Kidney glomerular epithelial cell (primary cell): ENCODE measurements around the gene HYAL4.
"Not testable (repeated sequence)": the region's sequence is repeated elsewhere in the genome, so short reads cannot be mapped to it uniquely, and the experiment has no call there.

Experiments used
- DNase-seq: peaks from one replicate; lab custom pipeline; 2025; lab: John Stamatoyannopoulos, UW

The HYAL4 gene, protein sequence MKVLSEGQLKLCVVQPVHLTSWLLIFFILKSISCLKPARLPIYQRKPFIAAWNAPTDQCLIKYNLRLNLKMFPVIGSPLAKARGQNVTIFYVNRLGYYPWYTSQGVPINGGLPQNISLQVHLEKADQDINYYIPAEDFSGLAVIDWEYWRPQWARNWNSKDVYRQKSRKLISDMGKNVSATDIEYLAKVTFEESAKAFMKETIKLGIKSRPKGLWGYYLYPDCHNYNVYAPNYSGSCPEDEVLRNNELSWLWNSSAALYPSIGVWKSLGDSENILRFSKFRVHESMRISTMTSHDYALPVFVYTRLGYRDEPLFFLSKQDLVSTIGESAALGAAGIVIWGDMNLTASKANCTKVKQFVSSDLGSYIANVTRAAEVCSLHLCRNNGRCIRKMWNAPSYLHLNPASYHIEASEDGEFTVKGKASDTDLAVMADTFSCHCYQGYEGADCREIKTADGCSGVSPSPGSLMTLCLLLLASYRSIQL

DNA sequence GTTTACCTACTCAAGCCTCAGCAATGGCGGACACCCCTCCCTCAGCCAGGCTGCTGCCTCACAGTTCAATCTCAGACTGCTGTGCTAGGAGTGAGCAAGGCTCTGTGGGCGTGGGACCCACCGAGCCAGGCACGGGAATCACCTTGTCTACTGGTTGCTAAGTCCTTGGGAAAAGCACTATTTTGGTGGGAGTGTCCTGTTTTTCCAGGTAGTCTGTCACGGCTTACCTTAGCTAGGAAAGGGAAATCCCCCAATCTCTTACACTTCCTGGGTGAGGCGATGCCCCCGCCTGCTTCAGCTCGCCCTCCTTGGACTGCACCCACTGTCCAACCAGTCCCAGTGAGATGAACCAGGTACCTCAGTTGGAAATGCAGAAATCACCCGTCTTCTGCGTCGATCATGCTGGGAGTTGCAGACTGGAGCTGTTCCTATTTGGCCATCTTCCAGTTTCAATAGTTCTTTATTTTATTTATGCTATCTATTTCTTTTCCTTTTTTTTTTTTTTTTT, at the start of gene HYAL4:
HYAL4 (plus strand) TSS at position 458 of the 508 bp plus-strand sequence. CDS start 23,105 bp downstream, outside the sequence.
- DNase-seq, result no peak

- no peak for DNase-seq
These were observed 49.1 kb upstream of the HYAL4 start for GRCh38 chr7:123795917-123796316.

- no peak for DNase-seq
These were observed 48.4 kb upstream of the HYAL4 start for GRCh38 chr7:123796568-123796967.

DNA sequence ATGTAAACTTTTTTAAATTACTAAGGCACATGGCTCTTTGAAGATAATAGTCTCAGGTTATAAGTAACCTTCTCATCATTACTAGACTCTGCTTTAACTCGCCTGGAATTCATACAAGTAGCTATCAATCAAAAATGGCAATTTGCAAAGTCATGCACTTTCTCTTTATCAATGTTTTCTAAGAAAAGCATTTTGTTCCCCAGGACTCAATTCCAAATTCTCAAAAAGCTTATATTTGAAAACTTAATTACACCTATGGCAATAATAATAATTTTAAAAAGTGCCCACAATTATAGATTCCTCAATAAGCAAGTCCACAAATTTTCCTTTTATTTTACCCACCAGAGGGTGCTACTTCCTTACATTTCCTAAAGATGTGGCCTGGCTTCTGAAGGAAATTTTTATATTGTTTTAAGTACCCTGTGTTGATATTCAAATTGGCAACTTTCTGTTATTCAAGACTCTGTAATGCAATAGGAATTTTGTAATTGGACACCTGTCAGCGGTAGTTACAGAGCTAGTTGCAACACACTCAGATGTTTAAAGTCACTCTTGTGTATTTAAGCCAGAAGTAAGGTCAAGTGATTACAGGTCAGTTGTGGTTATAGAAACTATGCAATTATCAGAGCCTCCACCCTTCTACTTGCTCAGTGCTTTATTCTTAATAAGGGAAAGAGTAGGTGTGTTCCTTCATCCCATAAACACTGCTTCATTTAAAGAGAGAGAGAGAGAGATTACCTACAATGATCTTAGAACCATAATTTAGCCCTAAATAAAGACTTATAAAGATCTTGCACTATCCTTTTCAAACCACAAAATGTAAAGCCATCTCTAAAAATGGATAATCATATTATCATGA, 47.1 kb upstream of the HYAL4 start:
- peak; percentile 92 for DNase-seq

DNA sequence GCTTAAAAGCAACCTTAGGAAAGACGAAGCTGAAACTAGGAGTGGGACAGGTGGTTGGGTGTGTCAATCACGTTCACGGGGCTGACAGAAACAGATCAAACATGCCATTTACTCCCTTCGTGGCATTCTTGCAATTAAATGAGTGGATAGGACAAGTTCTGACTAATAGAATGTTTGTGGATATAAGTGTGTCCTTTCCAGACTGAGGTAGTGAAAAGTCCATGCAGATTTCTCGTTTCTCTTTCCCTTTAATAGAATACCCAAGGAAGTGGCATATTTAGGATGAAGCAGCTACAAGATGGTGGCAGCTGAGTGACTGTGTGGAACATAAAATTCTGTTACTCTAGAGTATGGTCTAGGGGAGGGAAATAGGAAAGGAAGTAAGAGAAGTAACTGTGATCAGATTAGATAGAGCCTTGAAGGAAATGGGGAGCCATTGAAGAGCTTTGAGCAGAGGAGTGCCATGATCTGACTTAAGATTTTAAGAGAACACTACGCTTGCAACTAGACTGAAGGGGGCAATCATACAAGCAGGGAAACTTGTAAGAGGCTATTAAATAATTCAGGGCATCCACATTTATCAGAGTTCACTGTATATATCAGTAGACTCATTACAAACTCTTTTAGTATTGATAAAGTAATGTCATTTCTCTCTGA, 46.3 kb upstream of the HYAL4 start:
- no peak for DNase-seq

DNA sequence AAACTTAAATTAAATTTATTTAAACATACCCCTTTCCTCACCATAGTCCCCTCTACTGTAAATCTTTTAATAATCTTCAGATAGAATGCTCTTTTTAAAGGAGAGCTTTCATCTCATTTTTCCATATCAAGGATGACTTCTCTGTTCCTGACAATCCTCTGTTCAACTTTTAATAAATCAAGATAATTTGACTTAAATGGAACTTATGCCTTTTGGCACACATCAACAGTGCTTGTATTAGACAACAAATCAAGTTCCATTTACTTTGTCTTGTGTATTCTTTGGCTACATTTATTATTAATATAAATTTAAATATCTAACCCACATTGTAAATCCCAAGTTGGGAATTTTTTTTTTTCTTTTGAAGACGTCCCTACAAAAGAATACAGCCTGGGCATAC, 42.7 kb upstream of the HYAL4 start:
- no peak for DNase-seq

DNA sequence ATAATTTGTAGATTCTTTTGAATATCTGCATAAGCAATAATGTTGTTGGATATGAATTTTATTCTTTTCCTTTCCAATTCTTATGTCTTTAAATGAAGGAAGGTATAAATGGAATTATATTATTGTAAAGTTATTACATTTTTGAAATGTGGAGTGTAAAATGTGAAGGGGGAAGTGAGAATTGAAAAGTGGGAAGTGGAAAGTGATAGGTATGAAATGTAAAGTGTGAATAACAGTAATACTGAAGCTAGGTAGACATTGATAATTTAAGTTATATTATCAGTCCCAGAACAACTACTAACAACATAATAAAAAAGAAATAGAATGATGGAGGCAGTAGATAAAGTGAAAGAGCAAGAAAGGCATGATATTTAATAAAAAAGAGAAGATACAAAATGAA, 39.7 kb upstream of the HYAL4 start:
- no peak for DNase-seq

DNA sequence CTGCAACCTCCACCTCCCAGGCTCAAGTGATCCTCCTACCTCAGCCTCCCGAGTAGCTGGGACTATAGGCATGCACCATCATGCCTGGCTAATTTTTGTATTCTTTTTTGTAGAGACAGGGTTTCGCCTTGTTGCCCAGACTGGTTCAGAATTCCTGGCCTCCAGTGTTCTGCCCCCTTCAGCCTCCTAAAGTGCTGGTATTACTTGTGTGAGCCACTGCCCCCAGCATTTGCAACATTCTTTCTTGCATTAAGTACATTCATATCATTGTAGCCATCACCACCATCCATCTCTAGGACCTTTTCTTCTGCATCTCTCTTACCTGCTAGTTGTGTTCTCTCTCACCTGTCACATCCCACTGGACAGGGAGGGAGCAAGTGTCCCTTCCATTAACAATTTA, 35.5 kb upstream of the HYAL4 start:
- no peak for DNase-seq

DNA sequence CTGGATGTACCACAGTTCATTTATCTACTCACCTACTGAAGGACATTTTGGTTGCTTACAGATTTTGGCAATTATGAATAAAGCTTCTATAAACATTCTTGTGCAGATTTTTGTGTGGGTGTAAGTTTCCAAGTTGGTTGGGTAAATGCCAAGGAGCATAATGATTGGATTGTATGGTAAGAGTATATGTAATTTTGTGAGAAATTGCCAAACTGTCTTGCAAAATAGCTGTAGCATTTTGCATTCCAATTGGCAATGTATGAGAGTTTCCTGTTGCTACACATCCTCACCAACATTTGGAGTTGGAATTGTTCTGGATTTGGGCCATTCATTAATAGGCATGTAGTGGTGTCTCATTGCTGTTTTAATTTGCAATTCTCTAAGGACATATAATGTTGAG, 33.9 kb upstream of the HYAL4 start:
- no peak for DNase-seq

DNA sequence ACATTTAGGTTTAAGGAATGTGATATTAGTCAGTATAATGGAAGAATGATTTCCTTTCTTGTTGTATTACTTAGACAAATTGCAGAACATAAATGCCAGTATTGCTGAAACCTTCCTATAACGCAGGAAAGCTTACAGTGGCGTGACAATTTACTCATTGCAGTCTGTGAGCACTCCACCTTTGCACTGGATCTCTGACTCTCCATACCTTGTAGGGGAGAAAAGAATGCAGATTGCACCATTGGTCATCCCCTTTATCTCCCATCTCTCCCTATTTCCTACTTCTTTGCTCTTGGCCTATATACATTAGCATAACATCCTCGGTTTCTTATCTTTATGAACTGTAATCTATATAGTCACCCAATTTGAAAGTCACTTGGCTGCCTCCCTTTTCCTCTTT, 28.1 kb upstream of the HYAL4 start:
- no peak for DNase-seq

DNA sequence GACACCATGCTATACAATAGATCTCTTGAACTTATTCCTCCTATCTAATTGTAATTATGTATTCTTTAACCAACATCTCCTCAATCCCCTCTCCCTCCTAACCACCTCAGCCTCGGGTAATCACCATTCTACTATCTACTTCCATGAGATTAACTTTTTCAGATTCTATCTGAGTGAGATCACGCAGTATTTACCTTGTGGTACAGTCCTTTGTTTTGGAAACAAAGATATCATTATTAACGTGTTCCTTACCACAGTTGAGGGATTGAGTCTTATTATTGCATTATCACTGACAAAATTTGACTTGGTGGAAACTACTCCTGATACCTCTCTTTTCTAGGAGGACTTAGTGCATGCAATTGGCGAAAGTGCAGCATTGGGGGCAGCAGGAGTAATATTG, 26.0 kb upstream of the HYAL4 start:
- no peak for DNase-seq

- not testable (repeated sequence) for DNase-seq
These were observed 25.2 kb upstream of the HYAL4 start for GRCh38 chr7:123819795-123820194.

- DNase-seq, result no peak
These were observed 24.1 kb upstream of the HYAL4 start for GRCh38 chr7:123820864-123821263.

GRCh38 chr7:123821320-123821719, 23.6 kb upstream of the HYAL4 start:
- no peak for DNase-seq

GRCh38 chr7:123823898-123824753, 20.8 kb upstream of the HYAL4 start:
- DNase-seq, result no peak

- DNase-seq, result no peak
These were observed 20.3 kb upstream of the HYAL4 start for GRCh38 chr7:123824754-123825067.

GRCh38 chr7:123828805-123829204, 16.2 kb upstream of the HYAL4 start:
- DNase-seq, result no peak

GRCh38 chr7:123836656-123837055, 8.3 kb upstream of the HYAL4 start:
- DNase-seq, result no peak

GRCh38 chr7:123839106-123839505, 5.9 kb upstream of the HYAL4 start:
- not testable (repeated sequence) for DNase-seq

GRCh38 chr7:123844142-123844541, 827 bp upstream of the HYAL4 start:
- not testable (repeated sequence) for DNase-seq

GRCh38 chr7:123845823-123846216, 851 bp downstream of the HYAL4 start:
- no peak for DNase-seq
